K562 (cell line): ENCODE measurements around the gene TRIO. TPM values are rescaled to one million over a fixed set of nuclear protein-coding genes. Genes with fewer than 3 reads are reported as not detected.

ENCODE experiments used
- ATF4 ChIP-seq: fragments of 450-650 bp; formaldehyde crosslinking; IDR thresholded peaks from 2 replicates; pipeline ENCODE4 v1.4.0; 2022; ENCODE audit warnings: mild to moderate bottlenecking, moderate library complexity
- BRCA1 ChIP-seq, 2 experiments: fragments of 450-650 bp in 1 of 2; sonication (generic) in 1 of 2; formaldehyde crosslinking in 1 of 2; IDR thresholded peaks; 2 replicates each; pipeline versions ENCODE4 v1.5.0 to v1.6.1; 2017 to 2020; ENCODE audit warnings: mild to moderate bottlenecking in 1 of 2, missing genetic modification reagents in 1 of 2
- FOS ChIP-seq: IDR thresholded peaks from 3 replicates; pipeline ENCODE4 v1.6.1; 2011; ENCODE audit not compliant: insufficient read length; ENCODE audit errors: extremely low read depth
- FOXK1 ChIP-seq: sonication (generic); formaldehyde crosslinking; IDR thresholded peaks from 2 replicates; pipeline ENCODE4 v1.8.0; 2022; ENCODE audit warnings: missing genetic modification reagents, mild to moderate bottlenecking, borderline replicate concordance
- HDGF ChIP-seq: fragments of 450-650 bp; IDR thresholded peaks from 2 replicates; pipeline ENCODE4 v1.6.1; 2016
- HNRNPK ChIP-seq: fragments of 200-400 bp; formaldehyde crosslinking; IDR thresholded peaks from one replicate; pipeline ENCODE4 v1.6.1; 2018; ENCODE audit warnings: mild to moderate bottlenecking, low read depth, low read length; ENCODE audit not compliant: poor library complexity, severe bottlenecking
- ILF3 ChIP-seq: fragments of 450-650 bp; IDR thresholded peaks from 2 replicates; pipeline ENCODE4 v1.6.1; 2018; ENCODE audit warnings: antibody characterized with exemption, mild to moderate bottlenecking, moderate library complexity, borderline replicate concordance
- MYBL2 ChIP-seq, 2 experiments: fragments of 450-650 bp in 1 of 2; sonication (generic) in 1 of 2; formaldehyde crosslinking in 1 of 2; IDR thresholded peaks; 2 replicates each; pipeline versions ENCODE4 v1.6.1 to v1.8.1; 2017 to 2022; ENCODE audit warnings: borderline replicate concordance in 1 of 2, inconsistent platforms in 1 of 2, low read depth in 1 of 2, mild to moderate bottlenecking in 1 of 2, missing genetic modification reagents in 1 of 2, moderate library complexity in 1 of 2
- RFX7 ChIP-seq: fragments of 250-450 bp; sonication (Bioruptor Pico); IDR thresholded peaks from 2 replicates; pipeline ENCODE4 v1.5.1; 2021; ENCODE audit warnings: mild to moderate bottlenecking
- SMARCB1 ChIP-seq: IDR thresholded peaks from 2 replicates; pipeline ENCODE4 v1.6.1; 2011; ENCODE audit warnings: improper control_type of control experiment, low read depth; ENCODE audit not compliant: insufficient read length
- ZNF586 ChIP-seq: fragments of 450-650 bp; formaldehyde crosslinking; conservative IDR thresholded peaks from 2 replicates; pipeline ENCODE4 v1.4.0; 2020; ENCODE audit warnings: mild to moderate bottlenecking, moderate library complexity
- ZNF740 ChIP-seq, 3 experiments: fragments of 200-800 bp in 1 of 3; sonication (Bioruptor generic) in 1 of 3; sonication (generic) in 1 of 3; formaldehyde crosslinking in 1 of 3; IDR thresholded peaks; 2 replicates each; pipeline versions ENCODE4 v1.6.1 to v1.8.0; 2016 to 2022; ENCODE audit warnings: mild to moderate bottlenecking in 2 of 3, missing compliant biosample characterization in 2 of 3, missing genetic modification characterization in 2 of 3, missing genetic modification reagents in 1 of 3
- polyA plus RNA-seq, 8 experiments: library from polyadenylated mRNA; depleted of rRNA in 4 of 8; stranded (reverse) in 5 of 8; unstranded in 3 of 8; fragments of >200 nt; fragmentation: Nextera tagmentation in 2 of 8; fragmentation: Illumina TruSeq in 1 of 8; extraction: Ambion mirVana in 2 of 8; extraction: Trizol in 1 of 8; gene quantifications; 2 replicates each; pipeline versions ENCODE4 v1.2.1 to v1.2.3, GENCODE V29; 2011 to 2014; ENCODE audit warnings: inconsistent platforms in 1 of 8, missing spikeins in 1 of 8
- total RNA-seq, 7 experiments: library from RNA; depleted of rRNA in 6 of 7; stranded (reverse); fragments of >200 nt in 6 of 7; fragmentation: Illumina TruSeq in 2 of 7; extraction: Trizol in 2 of 7; gene quantifications; 2 replicates each; pipeline versions ENCODE4 v1.2.1 to v1.2.3, GENCODE V29; 2011 to 2021; ENCODE audit warnings: low replicate concordance in 1 of 7

The TRIO gene
- total and polyA plus RNA-seq, 9 of the 15 experiments (the other 6 are each of a cell fraction or from before 2014, with no cell fraction given) = 0.24 to 5.0 (median 1.1) TPM

- TF ChIP-seq FOXK1 (CRISPR knock-in tag) = no peak
- TF ChIP-seq BRCA1 (IDR thresholded peaks at IDR 0.05) = no peak
- TF ChIP-seq BRCA1 (CRISPR knock-in tag; IDR thresholded peaks at IDR 0.05) = no peak
- TF ChIP-seq SMARCB1 = no peak
- no peak for TF ChIP-seq HNRNPK
- no peak for TF ChIP-seq ZNF740 (CRISPR knock-in tag; IDR thresholded peaks at IDR 0.05)
- TF ChIP-seq ZNF740 (tag; IDR thresholded peaks at IDR 0.05) = no peak
- TF ChIP-seq MYBL2 (IDR thresholded peaks at IDR 0.05; ENCODE audit: low read depth) = no peak
- TF ChIP-seq MYBL2 (CRISPR knock-in tag; IDR thresholded peaks at IDR 0.05; ENCODE audit: borderline replicate concordance) = no peak
- TF ChIP-seq ILF3 = no peak
- TF ChIP-seq ZNF586 (CRISPR knock-in tag) = no peak
- no peak for TF ChIP-seq FOS
- no peak for TF ChIP-seq RFX7
- no peak for TF ChIP-seq ATF4 (CRISPR knock-in tag)
- TF ChIP-seq HDGF = no peak
Observed at GRCh38 chr5:14489643-14490042, 346.5 kb downstream of the TRIO start (continued).
